ENCODE measurements around the gene OTOS.

GRCh38 chr2:240139011-240139441, 1.4 kb downstream of the OTOS start:
- TF ChIP-seq EZH2phosphoT487 (IDR thresholded peaks at IDR 0.05; ENCODE audit: insufficient read depth, low read depth), result no peak
- no peak for TF ChIP-seq EZH2 (IDR thresholded peaks at IDR 0.05; ENCODE audit: insufficient read depth, poor library complexity, severe bottlenecking)
